ENCODE measurements around the gene CNBD2.

Gene CNBD2

DNA sequence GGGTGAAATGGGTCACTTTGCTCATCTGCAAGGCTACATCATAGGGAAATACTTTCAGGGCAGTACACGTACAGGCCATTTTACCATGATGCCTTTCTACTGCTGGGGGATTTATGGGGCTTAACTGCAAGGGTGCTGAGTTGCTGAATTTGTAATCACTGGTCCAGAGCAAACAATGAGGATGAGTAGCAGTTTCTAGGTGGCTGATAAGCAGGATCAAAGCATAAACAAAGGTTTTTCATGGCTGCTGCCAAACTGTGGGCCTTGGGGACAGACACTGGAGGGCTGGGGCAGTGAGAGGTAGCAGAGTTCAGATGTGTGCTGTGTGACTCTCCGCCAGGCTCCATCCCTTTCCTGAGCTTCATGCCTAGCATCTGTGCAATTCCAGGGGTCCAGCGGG, 68.3 kb downstream of the CNBD2 start:
- no peak for TF ChIP-seq CTCF (IDR thresholded peaks at IDR 0.05)

GRCh38 chr20:36040571-36040970, 72.2 kb downstream of the CNBD2 start:
- TF ChIP-seq CTCF (IDR thresholded peaks at IDR 0.05): no peak

GRCh38 chr20:36043441-36043840, 75.1 kb downstream of the CNBD2 start:
- TF ChIP-seq CTCF (IDR thresholded peaks at IDR 0.05): no peak

- TF ChIP-seq CTCF (IDR thresholded peaks at IDR 0.05): no peak
These were observed 75.6 kb downstream of the CNBD2 start for GRCh38 chr20:36043892-36044515.

GRCh38 chr20:36045373-36045714, 77.0 kb downstream of the CNBD2 start:
- no peak for TF ChIP-seq CTCF (IDR thresholded peaks at IDR 0.05)

- TF ChIP-seq CTCF (IDR thresholded peaks at IDR 0.05): no peak
These were observed 82.3 kb downstream of the CNBD2 start for GRCh38 chr20:36050436-36051317.

GRCh38 chr20:36051318-36052116, 83.1 kb downstream of the CNBD2 start:
- no peak for TF ChIP-seq CTCF (IDR thresholded peaks at IDR 0.05)
